ENCODE measurements around the gene DHX38.
"Not testable (repeated sequence)": the region's sequence is repeated elsewhere in the genome, so short reads cannot be mapped to it uniquely, and the experiment has no call there.

DHX38 gene

GRCh38 chr16:72093448-72094265 lies at the start of gene DHX38, which contains the start of gene TXNL4B:
TSS of gene DHX38 (plus strand) at chr16:72093847. CDS start at chr16:72096158, 2,311 bp downstream.
TSS of gene TXNL4B (minus strand) at chr16:72093620. CDS start at chr16:72090749, 2,871 bp downstream.
- DNase-seq (ENCODE audit: low read depth in 2 of 2, low spot score in 1 of 2) = peak; percentile 83 to 86

DNA sequence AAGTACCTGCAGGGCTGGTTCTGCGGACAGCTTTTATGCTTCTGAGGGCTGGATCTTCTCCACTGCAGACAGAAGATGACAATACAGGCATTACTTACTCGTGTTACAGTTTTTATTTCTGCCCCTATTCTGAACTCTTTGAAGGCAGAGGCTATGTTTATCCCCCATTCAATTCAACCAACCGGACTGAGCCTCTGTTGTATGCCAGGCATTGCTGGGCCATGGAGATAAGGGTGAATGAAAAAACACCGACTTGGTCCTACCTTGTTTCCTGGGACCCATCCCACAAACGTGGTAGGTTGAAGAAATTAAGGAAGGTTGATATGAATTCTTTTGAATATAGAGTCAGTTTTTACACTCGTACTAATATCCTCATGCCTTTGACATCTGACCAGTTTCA lies 49.4 kb upstream of the DHX38 start:
- no peak for DNase-seq (ENCODE audit: low read depth in 2 of 2, low spot score in 1 of 2)

DNA sequence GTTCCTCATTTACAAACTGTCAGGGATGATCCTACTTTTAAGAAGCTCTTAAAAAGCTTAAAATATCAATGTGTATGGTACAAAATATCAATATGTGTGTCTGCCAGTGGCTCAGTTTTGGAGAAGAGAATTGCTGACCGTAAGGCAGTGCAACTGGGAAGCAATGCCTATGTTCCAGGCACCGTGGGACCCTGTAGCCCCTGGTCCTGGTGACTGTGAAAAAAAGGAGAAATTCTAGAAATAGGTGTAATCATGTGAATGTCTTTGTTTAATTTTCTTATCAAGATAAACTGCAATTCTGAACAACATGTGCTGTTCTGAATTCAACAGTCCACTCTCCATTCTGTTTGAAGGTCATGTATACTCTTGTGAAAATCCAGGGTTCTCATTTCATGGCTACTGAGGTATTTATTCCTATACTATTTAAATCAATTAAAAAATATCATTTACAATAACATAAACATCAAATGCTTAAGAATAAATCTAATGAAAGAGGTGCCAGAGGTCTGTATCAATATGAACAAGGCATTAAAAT lies 48.8 kb upstream of the DHX38 start:
- no peak for DNase-seq (ENCODE audit: low read depth in 2 of 2, low spot score in 1 of 2)

- DNase-seq (ENCODE audit: low read depth in 2 of 2, low spot score in 1 of 2) = no peak
Observed at GRCh38 chr16:72049110-72049509, 44.5 kb upstream of the DHX38 start.

DNA sequence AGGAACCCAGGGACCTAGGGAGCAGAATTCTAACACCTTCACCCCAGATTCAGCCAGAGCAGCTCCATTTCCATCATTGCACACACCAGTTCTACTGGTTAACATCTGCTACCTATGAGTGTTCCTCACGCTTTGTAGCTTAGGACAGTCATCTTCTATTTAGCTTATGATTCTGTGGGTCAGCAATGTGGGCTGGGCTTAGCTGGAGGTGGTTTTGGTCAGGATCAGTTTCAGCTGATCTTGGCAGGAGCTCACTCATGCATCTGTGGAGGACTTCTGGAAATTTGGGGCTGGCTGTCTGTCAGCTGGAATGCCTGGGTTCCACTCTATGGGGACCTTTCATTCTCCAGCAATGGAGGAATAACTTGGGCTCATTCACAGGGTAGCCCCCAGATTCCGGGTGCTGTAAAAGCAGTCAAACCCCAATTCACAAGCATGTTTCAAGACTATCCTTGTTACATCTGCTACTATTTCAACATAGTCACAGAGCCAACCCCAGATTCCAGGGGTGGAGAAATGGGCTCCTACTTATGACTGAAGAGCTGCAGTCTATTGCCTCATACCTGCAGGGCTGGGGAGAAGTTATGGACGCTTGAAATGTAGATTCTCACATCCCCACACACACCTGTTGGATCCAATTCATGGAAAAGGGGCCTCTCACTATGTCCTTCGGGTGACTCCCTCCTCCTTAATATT lies 42.7 kb upstream of the DHX38 start:
- DNase-seq (ENCODE audit: low read depth in 2 of 2, low spot score in 1 of 2) = no peak

- no peak for DNase-seq (ENCODE audit: low read depth in 2 of 2, low spot score in 1 of 2)
Observed at GRCh38 chr16:72051818-72052217, 41.8 kb upstream of the DHX38 start.

DNA sequence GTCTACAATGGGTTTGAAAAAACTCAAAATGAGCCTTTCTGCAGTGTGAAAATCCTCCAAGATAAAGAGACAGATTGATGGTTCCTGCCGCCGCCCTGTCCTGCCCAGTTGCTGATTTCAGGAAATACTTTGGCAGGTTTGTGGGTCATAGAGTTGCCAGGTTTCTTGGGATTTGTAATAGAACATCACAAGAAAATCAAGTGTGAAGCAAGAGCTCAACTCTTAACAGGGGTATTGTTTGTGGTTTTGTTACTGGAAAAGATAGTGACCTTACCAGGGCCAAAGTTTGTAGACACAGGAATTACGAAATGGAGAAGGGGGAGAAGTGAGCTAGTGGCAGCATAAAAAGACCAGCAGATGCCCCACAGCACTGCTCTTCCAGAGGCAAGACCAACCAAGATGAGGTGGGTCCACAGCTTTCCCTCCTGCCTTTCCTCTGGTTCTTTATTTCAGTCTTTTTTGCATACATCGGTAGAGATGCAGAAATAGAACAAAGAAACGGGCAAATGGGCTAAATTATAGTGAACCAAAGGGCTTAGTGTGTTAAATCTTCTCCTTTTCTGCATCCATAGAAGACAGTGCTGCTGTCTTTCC lies 39.3 kb upstream of the DHX38 start, which contains the start of gene HP:
HP (plus strand) TSS at position 252 of the 594 bp plus-strand sequence; CDS start at position 400, 148 bp downstream.
- not testable (repeated sequence) for DNase-seq (ENCODE audit: low read depth in 2 of 2, low spot score in 1 of 2)

GRCh38 chr16:72055911-72056310 lies 37.7 kb upstream of the DHX38 start:
- no peak for DNase-seq (ENCODE audit: low read depth in 2 of 2, low spot score in 1 of 2)

GRCh38 chr16:72057313-72057712 lies 36.3 kb upstream of the DHX38 start:
- DNase-seq (ENCODE audit: low read depth in 2 of 2, low spot score in 1 of 2) = not testable (repeated sequence)

DNA sequence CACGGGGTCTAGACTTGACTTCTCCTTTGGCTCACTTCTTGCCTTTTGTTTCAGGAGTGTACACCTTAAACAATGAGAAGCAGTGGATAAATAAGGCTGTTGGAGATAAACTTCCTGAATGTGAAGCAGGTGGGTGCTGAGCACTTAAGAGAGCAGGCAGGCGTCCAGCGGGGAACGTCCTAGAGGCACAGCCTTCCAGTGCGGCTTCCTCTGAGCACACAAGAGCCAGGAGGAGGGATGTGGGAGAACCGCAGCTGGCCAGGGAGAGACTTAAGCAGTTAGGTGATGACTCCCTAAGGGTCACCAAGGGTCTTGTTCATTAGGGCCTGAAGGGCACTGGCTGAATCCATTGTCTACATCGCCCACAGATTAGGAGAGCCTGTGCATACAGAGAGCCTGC lies 34.6 kb upstream of the DHX38 start:
- not testable (repeated sequence) for DNase-seq (ENCODE audit: low read depth in 2 of 2, low spot score in 1 of 2)

DNA sequence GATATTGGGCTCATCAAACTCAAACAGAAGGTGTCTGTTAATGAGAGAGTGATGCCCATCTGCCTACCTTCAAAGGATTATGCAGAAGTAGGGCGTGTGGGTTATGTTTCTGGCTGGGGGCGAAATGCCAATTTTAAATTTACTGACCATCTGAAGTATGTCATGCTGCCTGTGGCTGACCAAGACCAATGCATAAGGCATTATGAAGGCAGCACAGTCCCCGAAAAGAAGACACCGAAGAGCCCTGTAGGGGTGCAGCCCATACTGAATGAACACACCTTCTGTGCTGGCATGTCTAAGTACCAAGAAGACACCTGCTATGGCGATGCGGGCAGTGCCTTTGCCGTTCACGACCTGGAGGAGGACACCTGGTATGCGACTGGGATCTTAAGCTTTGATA lies 33.2 kb upstream of the DHX38 start:
- no peak for DNase-seq (ENCODE audit: low read depth in 2 of 2, low spot score in 1 of 2)

DNA sequence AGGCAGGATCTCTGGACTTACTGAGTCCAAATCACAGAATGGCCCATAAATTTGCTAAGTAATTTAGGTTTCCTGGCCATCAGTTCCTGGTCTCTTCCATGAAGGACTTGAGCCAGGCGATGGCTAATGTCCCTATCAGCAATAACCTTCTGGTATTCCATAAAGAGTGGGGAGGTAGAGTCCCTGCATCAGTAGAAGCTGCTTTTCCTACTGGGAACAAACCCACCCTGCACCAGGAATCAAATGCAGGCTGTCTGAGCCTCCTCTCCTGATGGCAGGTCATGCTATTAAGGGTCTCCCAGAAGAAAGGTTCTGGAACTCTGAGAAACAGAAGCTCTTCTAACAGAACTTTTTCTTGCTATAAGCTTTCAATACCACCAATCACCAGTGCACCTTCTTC lies 32.1 kb upstream of the DHX38 start:
- no peak for DNase-seq (ENCODE audit: low read depth in 2 of 2, low spot score in 1 of 2)

GRCh38 chr16:72064361-72064894 lies 29.2 kb upstream of the DHX38 start:
- no peak for DNase-seq (ENCODE audit: low read depth in 2 of 2, low spot score in 1 of 2)

GRCh38 chr16:72066747-72067146 lies 26.9 kb upstream of the DHX38 start:
- DNase-seq (ENCODE audit: low read depth in 2 of 2, low spot score in 1 of 2) = no peak

DNA sequence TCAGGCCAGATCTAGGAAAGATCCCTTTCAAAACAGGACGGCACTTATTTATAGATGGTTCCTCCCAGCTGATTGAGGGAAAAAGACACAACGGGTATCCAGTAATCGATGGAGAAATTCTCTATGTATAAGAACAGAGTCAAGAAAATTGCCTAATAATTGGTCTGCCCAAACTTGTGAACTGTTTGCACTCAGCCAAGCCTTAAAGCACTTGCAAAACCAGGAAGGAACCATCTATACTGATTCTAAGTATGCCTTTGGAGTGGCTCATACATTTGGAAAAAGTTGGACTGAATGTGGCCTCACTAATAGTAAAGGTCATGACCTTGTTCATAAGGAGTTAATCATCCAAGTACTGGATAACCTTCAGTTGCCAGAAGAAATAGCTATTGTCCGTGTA lies 24.7 kb upstream of the DHX38 start:
- no peak for DNase-seq (ENCODE audit: low read depth in 2 of 2, low spot score in 1 of 2)

GRCh38 chr16:72072514-72073342 lies 20.9 kb upstream of the DHX38 start:
- no peak for DNase-seq (ENCODE audit: low read depth in 2 of 2, low spot score in 1 of 2)

GRCh38 chr16:72073560-72074230 lies 20.0 kb upstream of the DHX38 start:
- DNase-seq (ENCODE audit: low read depth in 2 of 2, low spot score in 1 of 2) = no peak

DNA sequence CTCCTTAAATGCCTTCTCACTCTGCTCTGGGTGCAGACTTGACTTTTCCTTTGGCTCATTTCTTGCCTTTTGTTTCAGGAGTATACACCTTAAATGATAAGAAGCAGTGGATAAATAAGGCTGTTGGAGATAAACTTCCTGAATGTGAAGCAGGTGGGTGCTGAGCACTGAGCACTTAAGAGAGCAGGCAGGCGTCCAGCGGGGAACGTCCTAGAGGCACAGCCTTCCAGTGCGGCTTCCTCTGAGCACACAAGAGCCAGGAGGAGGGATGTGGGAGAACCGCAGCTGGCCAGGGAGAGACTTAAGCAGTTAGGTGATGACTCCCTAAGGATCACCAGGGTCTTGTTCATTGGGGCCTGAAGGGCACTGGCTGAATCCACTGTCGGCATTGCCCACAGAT lies 18.6 kb upstream of the DHX38 start:
- not testable (repeated sequence) for DNase-seq (ENCODE audit: low read depth in 2 of 2, low spot score in 1 of 2)

- not testable (repeated sequence) for DNase-seq (ENCODE audit: low read depth in 2 of 2, low spot score in 1 of 2)
Observed at GRCh38 chr16:72076991-72077706, 16.5 kb upstream of the DHX38 start.

All from stimulated activated CD8-positive, alpha-beta memory T cell treated with anti-CD3 and anti-CD28 coated beads, Interleukin-4, amount 100 ng/mL, for 4 hours (primary cell).